Progenitor cell of endocrine pancreas (in vitro differentiated cells): ENCODE measurements around the gene SH2D3A. TPM values are rescaled to one million over a fixed set of nuclear protein-coding genes. Genes with fewer than 3 reads are reported as not detected.

Experiments
- DNase-seq: peaks from one replicate; pipeline ENCODE4 v3.0.0; 2021; ENCODE audit warnings: low spot score; ENCODE audit not compliant: unreplicated experiment
- H3K27ac Mint-ChIP-seq: 2 replicates; pipeline ENCODE4 v1.8.0; 2021; ENCODE audit warnings: mild to moderate bottlenecking, moderate library complexity, mixed read lengths
- H3K27me3 Mint-ChIP-seq: 2 replicates; pipeline ENCODE4 v1.8.0; 2021; ENCODE audit warnings: mixed read lengths
- H3K36me3 Mint-ChIP-seq: 2 replicates; pipeline ENCODE4 v1.8.0; 2022; ENCODE audit warnings: mixed read lengths; ENCODE audit not compliant: insufficient read depth
- H3K4me1 Mint-ChIP-seq: 2 replicates; pipeline ENCODE4 v1.8.0; 2021; ENCODE audit warnings: low read depth, mixed read lengths
- H3K4me3 Mint-ChIP-seq: 2 replicates; pipeline ENCODE4 v1.8.0; 2021; ENCODE audit warnings: low read depth, mild to moderate bottlenecking, moderate library complexity, mixed read lengths
- H3K9me3 Mint-ChIP-seq: 2 replicates; pipeline ENCODE4 v1.8.0; 2021; ENCODE audit warnings: low read depth, mixed read lengths
- total RNA-seq: library from RNA; stranded (reverse); gene quantifications from 2 replicates; pipeline ENCODE4 v1.2.1, GENCODE V29; 2021
- TF ChIP-seq, protein P1 (sequence below): fragments of 200-600 bp; sonication (generic); IDR thresholded peaks from one replicate; pipeline ENCODE4 v1.5.0; 2021; ENCODE audit warnings: antibody characterized with exemption, mild to moderate bottlenecking; ENCODE audit not compliant: unreplicated experiment

The SH2D3A gene
- total RNA-seq, 1 donor from 2014 or later: 19.8 TPM

DNA sequence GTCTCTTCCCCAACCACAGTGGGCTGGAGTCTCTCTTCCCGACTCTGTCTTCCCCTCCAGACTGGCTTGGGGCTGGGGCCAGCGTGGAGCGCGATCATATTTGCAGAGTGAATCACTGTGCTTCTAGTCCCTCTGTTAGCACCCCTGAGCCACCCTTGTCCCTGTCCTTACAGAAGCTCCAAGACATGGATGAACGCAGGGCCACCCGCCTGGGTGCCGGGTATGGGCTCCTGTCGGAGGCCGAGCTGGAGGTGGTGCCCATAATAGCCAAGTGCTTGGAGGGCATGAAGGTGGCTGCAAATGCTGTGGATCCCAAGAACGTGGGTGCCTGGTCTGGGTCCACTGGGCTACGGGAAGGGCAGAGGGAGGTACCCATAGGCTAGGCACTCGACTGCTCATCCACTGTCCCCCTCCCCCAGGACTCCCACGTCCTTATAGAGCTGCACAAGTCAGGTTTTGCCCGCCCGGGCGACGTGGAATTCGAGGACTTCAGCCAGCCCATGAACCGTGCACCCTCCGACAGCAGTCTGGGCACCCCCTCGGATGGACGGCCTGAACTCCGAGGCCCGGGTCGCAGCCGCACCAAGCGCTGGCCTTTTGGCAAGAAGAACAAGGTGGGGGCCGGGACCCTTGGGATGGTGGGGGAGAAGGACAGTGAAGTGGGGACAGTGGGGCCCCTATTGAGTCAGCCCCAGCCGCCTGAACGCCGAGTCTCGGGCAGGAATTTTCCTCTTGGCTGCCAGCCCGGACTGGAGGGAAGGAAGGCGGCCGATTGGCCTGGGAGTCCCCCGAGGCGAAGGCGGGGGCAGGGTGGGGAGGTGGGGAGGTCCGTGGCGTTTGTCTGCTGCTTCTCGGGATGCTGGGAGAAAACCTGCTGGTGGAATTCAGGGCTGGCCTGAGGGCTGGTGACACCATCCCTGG, 22.6 kb downstream of the SH2D3A start:
- TF ChIP-seq, protein P1, sequence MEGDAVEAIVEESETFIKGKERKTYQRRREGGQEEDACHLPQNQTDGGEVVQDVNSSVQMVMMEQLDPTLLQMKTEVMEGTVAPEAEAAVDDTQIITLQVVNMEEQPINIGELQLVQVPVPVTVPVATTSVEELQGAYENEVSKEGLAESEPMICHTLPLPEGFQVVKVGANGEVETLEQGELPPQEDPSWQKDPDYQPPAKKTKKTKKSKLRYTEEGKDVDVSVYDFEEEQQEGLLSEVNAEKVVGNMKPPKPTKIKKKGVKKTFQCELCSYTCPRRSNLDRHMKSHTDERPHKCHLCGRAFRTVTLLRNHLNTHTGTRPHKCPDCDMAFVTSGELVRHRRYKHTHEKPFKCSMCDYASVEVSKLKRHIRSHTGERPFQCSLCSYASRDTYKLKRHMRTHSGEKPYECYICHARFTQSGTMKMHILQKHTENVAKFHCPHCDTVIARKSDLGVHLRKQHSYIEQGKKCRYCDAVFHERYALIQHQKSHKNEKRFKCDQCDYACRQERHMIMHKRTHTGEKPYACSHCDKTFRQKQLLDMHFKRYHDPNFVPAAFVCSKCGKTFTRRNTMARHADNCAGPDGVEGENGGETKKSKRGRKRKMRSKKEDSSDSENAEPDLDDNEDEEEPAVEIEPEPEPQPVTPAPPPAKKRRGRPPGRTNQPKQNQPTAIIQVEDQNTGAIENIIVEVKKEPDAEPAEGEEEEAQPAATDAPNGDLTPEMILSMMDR: no peak
- Mint-ChIP-seq H3K4me3 (no peak overlapping the region), H3K4me1 (peaks cover 4% of the 10 kb centered on the region), H3K9me3 (no peaks in the 10 kb centered on the region), H3K27me3 (no peaks in the 10 kb centered on the region), H3K36me3 (peaks cover 34% of the 10 kb centered on the region), H3K27ac (peak overlapping the region; percentile 89)
- DNase-seq: no peak

DNA sequence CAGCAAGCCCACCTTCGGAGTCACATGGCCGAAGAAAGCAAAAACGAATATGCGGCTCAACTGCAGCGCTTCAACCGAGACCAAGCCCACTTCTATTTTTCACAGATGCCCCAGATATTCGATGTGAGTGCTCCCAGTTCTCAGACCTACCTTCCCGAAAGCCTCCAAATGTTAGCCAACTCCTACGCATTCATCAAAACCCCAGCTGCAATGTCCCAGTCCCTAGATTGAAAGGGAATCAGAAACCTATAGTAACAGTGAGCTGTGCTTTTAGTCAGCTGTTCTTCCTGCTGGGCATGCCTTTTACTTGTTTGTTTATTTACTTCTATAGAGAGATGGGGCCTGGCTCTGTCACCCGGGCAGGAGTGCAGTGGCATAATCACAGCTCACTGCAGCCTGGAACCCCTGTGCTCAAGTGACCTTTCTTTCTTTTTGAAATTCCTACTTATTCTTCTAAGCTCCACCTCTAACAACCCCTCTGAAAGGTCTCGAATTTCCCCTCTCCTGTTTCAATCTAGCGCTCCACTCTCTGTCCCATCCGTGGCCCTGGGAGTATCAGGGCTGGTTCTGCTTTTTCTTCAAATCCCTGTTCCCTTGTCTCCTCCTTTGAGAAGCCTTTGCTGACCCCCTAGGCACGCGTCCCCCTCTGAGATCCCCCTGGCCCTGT, 23.4 kb downstream of the SH2D3A start:
- Mint-ChIP-seq H3K36me3 (peaks cover 31% of the 10 kb centered on the region), H3K9me3 (no peaks in the 10 kb centered on the region), H3K4me3 (no peak overlapping the region), H3K27me3 (no peaks in the 10 kb centered on the region), H3K27ac (peak overlapping the region; percentile 89), H3K4me1 (peaks cover 8% of the 10 kb centered on the region)
- DNase-seq: no peak
- TF ChIP-seq, protein P1: no peak

DNA sequence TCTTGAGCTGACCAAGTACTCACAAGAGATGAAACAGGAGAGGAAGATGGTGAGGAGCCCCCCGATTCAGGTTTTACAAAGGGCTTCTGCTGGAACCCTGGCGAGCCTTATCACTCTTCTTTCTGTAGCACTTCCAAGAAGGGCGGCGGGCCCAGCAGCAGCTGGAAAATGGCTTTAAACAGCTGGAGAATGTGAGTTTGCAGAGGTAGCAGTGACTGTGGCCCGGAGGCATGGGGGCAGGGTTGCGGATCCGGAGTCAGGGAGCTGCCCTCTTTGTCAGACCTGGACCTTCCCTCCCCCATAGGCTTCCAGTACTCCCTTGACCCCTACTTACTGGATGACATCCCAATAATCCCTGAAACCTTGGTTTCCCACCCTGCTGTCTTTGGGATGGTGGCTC, 24.2 kb downstream of the SH2D3A start:
- no peak for DNase-seq
- no peaks in the 10 kb centered on the region for H3K27me3 Mint-ChIP-seq
- no peak overlapping the region for H3K4me3 Mint-ChIP-seq
- H3K9me3 Mint-ChIP-seq: no peaks in the 10 kb centered on the region
- H3K27ac Mint-ChIP-seq: peak overlapping the region; percentile 39
- TF ChIP-seq, protein P1: no peak
- peaks cover 28% of the 10 kb centered on the region for H3K36me3 Mint-ChIP-seq
- peaks cover 15% of the 10 kb centered on the region for H3K4me1 Mint-ChIP-seq

DNA sequence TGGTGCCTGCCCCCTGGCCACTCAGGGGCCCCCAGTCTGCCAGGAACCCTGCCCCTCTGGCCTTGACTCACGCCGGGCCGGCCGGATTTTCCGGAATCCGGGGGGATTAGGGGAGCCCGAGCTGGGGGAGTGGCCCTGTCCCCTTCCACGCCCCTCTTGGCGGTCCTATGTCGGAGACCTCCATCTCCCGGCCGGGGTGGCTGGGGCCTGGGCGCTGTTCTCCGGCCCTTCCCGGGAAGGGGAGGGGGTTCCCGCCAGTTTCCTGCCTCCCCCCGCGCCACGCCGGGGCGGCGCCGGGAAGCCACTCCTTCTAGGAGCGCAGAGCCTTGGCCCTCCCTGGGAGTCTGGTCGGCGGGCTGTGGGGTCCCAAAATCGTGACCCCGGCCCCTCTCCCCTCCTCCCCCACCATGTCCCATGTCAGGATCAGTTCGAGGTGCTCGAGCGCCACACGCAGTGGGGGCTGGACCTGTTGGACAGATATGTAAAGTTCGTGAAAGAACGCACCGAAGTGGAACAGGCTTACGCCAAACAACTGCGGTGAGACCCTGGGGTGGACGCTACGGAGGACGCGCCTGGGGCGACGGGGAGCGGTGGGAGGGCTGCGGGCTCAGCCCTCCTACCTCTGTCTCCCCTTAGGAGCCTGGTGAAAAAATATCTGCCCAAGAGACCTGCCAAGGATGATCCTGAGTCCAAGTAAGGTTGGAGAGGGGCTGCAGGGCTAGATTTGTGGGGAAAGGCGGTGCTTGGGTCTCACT, 26.5 kb downstream of the SH2D3A start:
- H3K4me1 Mint-ChIP-seq: peaks cover 27% of the 10 kb centered on the region
- peak overlapping the region; percentile 81 for H3K4me3 Mint-ChIP-seq
- peak overlapping the region; percentile 74 for H3K27ac Mint-ChIP-seq
- no peaks in the 10 kb centered on the region for H3K27me3 Mint-ChIP-seq
- TF ChIP-seq, protein P1: no peak
- H3K36me3 Mint-ChIP-seq: peaks cover 20% of the 10 kb centered on the region
- peak; percentile 44 for DNase-seq
- H3K9me3 Mint-ChIP-seq: no peaks in the 10 kb centered on the region
